Natural killer cell (primary cell): ENCODE measurements around the gene VEPH1. TPM values are rescaled to one million over a fixed set of nuclear protein-coding genes. Genes with fewer than 3 reads are reported as not detected.

ENCODE experiments used
- ATAC-seq, 3 donors: fragments of 150-1000 bp in 2 of 3; fragments of 200-7000 bp in 1 of 3; cut with Tn5 transposase; 1 replicate in 1 of 3; 2 replicates in 2 of 3; pipeline ENCODE4 v1.10.0; 2021; ENCODE audit warnings: mild to moderate bottlenecking in 2 of 3, moderate library complexity in 2 of 3
- DNase-seq, 2 donors: peaks; one replicate each; pipeline versions ENCODE4 v3.0.0 to v3.0.0-alpha.2; 2013 to 2021; ENCODE audit warnings: mixed read lengths in 1 of 2
- H3K27ac ChIP-seq: one replicate; pipeline ENCODE4 v1.5.1; 2013; ENCODE audit warnings: mild to moderate bottlenecking, low read length
- H3K27me3 ChIP-seq: one replicate; pipeline ENCODE4 v1.6.1; 2013; ENCODE audit warnings: low read length; ENCODE audit not compliant: control insufficient read depth, insufficient read depth
- H3K36me3 ChIP-seq: one replicate; pipeline ENCODE4 v1.6.1; 2013; ENCODE audit warnings: low read length; ENCODE audit not compliant: control insufficient read depth, insufficient read depth
- H3K4me1 ChIP-seq: one replicate; pipeline ENCODE4 v1.6.1; 2013; ENCODE audit warnings: low read length; ENCODE audit not compliant: control insufficient read depth, insufficient read depth
- H3K4me3 ChIP-seq: one replicate; pipeline ENCODE4 v1.5.1; 2013; ENCODE audit warnings: low read length
- H3K9me3 ChIP-seq: one replicate; pipeline ENCODE4 v1.6.1; 2013; ENCODE audit warnings: low read length; ENCODE audit not compliant: control insufficient read depth, insufficient read depth
- H3K27ac Mint-ChIP-seq, 2 donors: one replicate each; pipeline ENCODE4 v1.8.0; 2022; ENCODE audit warnings: mild to moderate bottlenecking in 2 of 2, mixed read lengths in 2 of 2, moderate library complexity in 1 of 2
- H3K27me3 Mint-ChIP-seq, 2 donors: one replicate each; pipeline ENCODE4 v1.8.0; 2022; ENCODE audit warnings: low read depth in 2 of 2, mixed read lengths in 2 of 2
- H3K36me3 Mint-ChIP-seq: one replicate; pipeline ENCODE4 v1.8.0; 2022; ENCODE audit warnings: mixed read lengths
- H3K4me1 Mint-ChIP-seq, 2 donors: one replicate each; pipeline ENCODE4 v1.8.0; 2022; ENCODE audit warnings: mixed read lengths in 2 of 2
- H3K4me3 Mint-ChIP-seq: one replicate; pipeline ENCODE4 v1.8.0; 2022; ENCODE audit warnings: mild to moderate bottlenecking, moderate library complexity, mixed read lengths
- H3K9me3 Mint-ChIP-seq, 2 donors: one replicate each; pipeline ENCODE4 v1.8.0; 2022; ENCODE audit warnings: mixed read lengths in 2 of 2
- CTCF ChIP-seq: fragments of 200-600 bp; IDR thresholded peaks from one replicate; pipeline ENCODE4 v1.8.0; 2022; ENCODE audit warnings: antibody characterized with exemption
- WGBS: methylation state at CpG from one replicate; pipeline ENCODE4 v1.1.7; 2013; ENCODE audit warnings: missing lambda C conversion rate; ENCODE audit not compliant: insufficient coverage; 5-methylcytosine and 5-hydroxymethylcytosine counted together
- intact Hi-C: fragments of 100-400 bp; cut with micrococcal nuclease; formaldehyde crosslinking; loops from one replicate; pipeline ENCODE4 v1.14.2; 2022
- total RNA-seq, 4 donors: library from RNA; stranded (reverse); fragments of 120-200 nt in 1 of 4; gene quantifications; one replicate each; pipeline versions ENCODE4 v1.2.3 to v1.2.4, GENCODE V29; 2013 to 2022

Gene VEPH1
- total RNA-seq, 3 donors from 2014 or later (not counting 1 experiment from before 2014, with no cell fraction given), result 0.41 to 1.3 (median 0.60) TPM

DNA sequence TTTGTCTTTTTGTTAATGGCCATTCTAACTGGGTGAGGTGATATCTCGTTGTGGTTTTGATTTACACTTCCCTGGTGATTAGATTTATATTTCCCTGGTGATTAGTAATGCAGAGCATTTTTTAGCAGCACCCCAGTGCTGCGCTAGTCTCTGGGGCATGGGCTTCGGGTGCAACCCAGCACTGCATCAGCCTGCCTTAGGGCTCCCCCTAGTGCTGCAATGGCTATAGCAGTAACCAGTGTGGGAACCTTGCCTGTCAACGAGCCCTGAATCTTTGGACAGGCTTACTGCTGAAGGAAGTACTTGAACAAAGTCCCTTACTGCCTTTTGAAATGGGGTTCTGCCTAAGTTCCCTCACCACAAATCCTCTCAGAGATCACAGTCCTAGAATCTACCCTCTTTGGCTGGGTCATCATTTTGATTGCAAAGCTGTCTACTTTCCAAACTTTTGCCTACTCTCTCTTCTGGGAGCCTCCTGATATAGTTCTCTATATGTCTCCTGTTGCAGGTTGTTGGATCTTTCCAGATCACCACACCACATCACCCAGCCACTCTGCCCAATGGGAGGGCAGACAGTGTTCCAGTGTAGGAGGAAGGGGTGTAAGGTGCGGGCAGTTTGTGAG lies 264.0 kb downstream of the VEPH1 start:
- ATAC-seq (peak; percentile 96 to 99 (median 99)), DNase-seq (peak; percentile 37 to 82)
- Histone ChIP-seq H3K4me3 (no peak overlapping the region), H3K27me3 (no peaks in the 10 kb centered on the region), H3K27ac (no peak overlapping the region), H3K9me3 (no peaks in the 10 kb centered on the region), H3K36me3 (no peaks in the 10 kb centered on the region), H3K4me1 (no peaks in the 10 kb centered on the region)
- H3K4me1 Mint-ChIP-seq, result peaks cover 5 to 6% of the 10 kb centered on the region in 2 donors
- no peak overlapping the region for H3K27ac Mint-ChIP-seq
- no peaks in the 10 kb centered on the region for H3K36me3 Mint-ChIP-seq
- H3K27me3 Mint-ChIP-seq, result peaks cover 0 to 3% of the 10 kb centered on the region in 2 donors
- intact Hi-C loops, result loop anchor here (2.0 kb wide), 1 partner anchor 64 kb away; no protein-coding TSS in a partner anchor
- TF ChIP-seq CTCF, result peak; percentile 62
- H3K4me3 Mint-ChIP-seq, result no peak overlapping the region
- H3K9me3 Mint-ChIP-seq, result no peaks in the 10 kb centered on the region
- 53% methylated on average over 5 of the region's 5 CpGs for WGBS

DNA sequence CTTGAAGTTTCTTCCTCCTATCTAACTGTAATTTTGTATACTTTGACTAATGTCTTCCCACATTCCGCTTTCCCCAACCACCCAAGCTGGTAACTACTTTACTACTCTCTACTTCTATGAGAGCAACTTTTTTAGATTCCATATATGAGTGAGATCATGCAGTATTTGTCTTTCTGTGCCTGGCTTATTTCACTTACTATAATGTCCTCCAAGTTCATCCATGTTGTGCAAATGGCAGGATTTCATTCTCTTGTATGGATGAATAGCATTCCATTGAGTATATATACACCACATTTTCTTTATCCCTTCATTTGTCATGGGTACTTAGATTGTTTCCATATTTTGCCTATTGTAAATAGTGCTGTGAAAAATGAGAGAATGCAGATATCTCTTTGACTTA lies 264.8 kb downstream of the VEPH1 start:
- Mint-ChIP-seq H3K4me3 (no peak overlapping the region), H3K9me3 (no peaks in the 10 kb centered on the region), H3K36me3 (no peaks in the 10 kb centered on the region), H3K27ac (no peak overlapping the region), H3K27me3 (peaks cover 0 to 3% of the 10 kb centered on the region in 2 donors), H3K4me1 (peaks cover 5 to 6% of the 10 kb centered on the region in 2 donors)
- H3K27me3 ChIP-seq, result no peaks in the 10 kb centered on the region
- no peak for DNase-seq
- no peak for ATAC-seq
- no peak for TF ChIP-seq CTCF
- H3K27ac ChIP-seq, result no peak overlapping the region
- 83% methylated on average over 1 of the region's 1 CpG for WGBS
- H3K4me1 ChIP-seq, result no peaks in the 10 kb centered on the region
- no peaks in the 10 kb centered on the region for H3K9me3 ChIP-seq
- intact Hi-C loops, result loop anchor here (2.0 kb wide), 1 partner anchor 64 kb away; no protein-coding TSS in a partner anchor
- no peaks in the 10 kb centered on the region for H3K36me3 ChIP-seq
- no peak overlapping the region for H3K4me3 ChIP-seq

GRCh38 chr3:157237886-157238285 lies 265.3 kb downstream of the VEPH1 start:
- no peaks in the 10 kb centered on the region for H3K36me3 ChIP-seq
- H3K4me3 ChIP-seq, result no peak overlapping the region
- ATAC-seq, result no peak
- Mint-ChIP-seq H3K4me3 (no peak overlapping the region), H3K9me3 (no peaks in the 10 kb centered on the region), H3K4me1 (peaks cover 5 to 6% of the 10 kb centered on the region in 2 donors), H3K27me3 (peaks cover 0 to 5% of the 10 kb centered on the region in 2 donors), H3K36me3 (no peaks in the 10 kb centered on the region), H3K27ac (no peak overlapping the region)
- TF ChIP-seq CTCF, result no peak
- 74% methylated on average over 3 of the region's 3 CpGs for WGBS
- no peak overlapping the region for H3K27ac ChIP-seq
- no peaks in the 10 kb centered on the region for H3K4me1 ChIP-seq
- no peaks in the 10 kb centered on the region for H3K9me3 ChIP-seq
- intact Hi-C loops, result loop anchor here (2.0 kb wide), 1 partner anchor 63 kb away; no protein-coding TSS in a partner anchor
- DNase-seq, result no peak
- H3K27me3 ChIP-seq, result no peaks in the 10 kb centered on the region

DNA sequence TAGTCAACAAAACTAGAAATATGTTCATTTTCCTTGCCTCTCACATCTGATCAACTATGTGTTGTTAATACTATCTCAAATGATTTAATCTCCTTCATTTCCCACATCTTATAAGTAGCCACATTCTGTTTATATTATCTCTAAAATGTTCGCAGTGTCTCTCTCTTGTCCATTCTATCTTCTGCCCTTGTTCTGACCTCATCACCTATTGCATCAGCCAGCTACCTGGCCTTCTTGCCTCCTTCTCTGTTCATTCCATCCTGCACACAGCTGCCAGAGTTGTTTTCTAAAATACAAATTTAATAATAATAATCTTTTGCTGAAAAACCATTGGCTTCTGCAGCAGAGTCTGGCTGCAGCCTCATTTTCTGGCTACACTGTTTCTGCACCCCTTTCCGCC lies 267.9 kb downstream of the VEPH1 start:
- no peaks in the 10 kb centered on the region for H3K36me3 Mint-ChIP-seq
- no peak for ATAC-seq
- no peaks in the 10 kb centered on the region for H3K9me3 Mint-ChIP-seq
- no peaks in the 10 kb centered on the region for H3K36me3 ChIP-seq
- H3K4me1 Mint-ChIP-seq, result peaks cover 5 to 6% of the 10 kb centered on the region in 2 donors
- no peak overlapping the region for H3K4me3 Mint-ChIP-seq
- TF ChIP-seq CTCF, result no peak
- H3K27ac ChIP-seq, result no peak overlapping the region
- H3K4me3 ChIP-seq, result no peak overlapping the region
- intact Hi-C loops, result no loop called here
- peaks cover 0 to 8% of the 10 kb centered on the region in 2 donors for H3K27me3 Mint-ChIP-seq
- H3K9me3 ChIP-seq, result no peaks in the 10 kb centered on the region
- no peak overlapping the region for H3K27ac Mint-ChIP-seq
- H3K4me1 ChIP-seq, result no peaks in the 10 kb centered on the region
- 94% methylated on average over 2 of the region's 2 CpGs for WGBS
- DNase-seq, result no peak
- H3K27me3 ChIP-seq, result no peaks in the 10 kb centered on the region
